H7 (cell line): Measurements from ENCODE around the gene CDC27. TPM values are rescaled to one million over a fixed set of nuclear protein-coding genes. Genes with fewer than 3 reads are reported as not detected.

Experiments
- total RNA-seq: library from RNA; depleted of rRNA; stranded (reverse); fragments of >200 nt; shearing (Covaris generic); gene quantifications from 2 replicates; pipeline ENCODE4 v1.2.3, GENCODE V29; 2014; rRNA removed

CDC27 gene
- total RNA-seq, 1 experiment from 2014 or later, result 45.9 TPM

Other genes with a start within 250 kb of the CDC27 start
- 1.8 TPM in 2 replicates for gene RPRML, start 210.0 kb downstream of the CDC27 start, total RNA-seq
- not detected in 2 replicates for gene MYL4, start 20.1 kb upstream of the CDC27 start, total RNA-seq
- gene ITGB3, start 64.5 kb upstream of the CDC27 start, total RNA-seq, result 0.07 and 0.35 TPM in 2 replicates
- 2.3 and 6.9 TPM in 2 replicates for gene EFCAB13, start 134.7 kb upstream of the CDC27 start, total RNA-seq